WI38 (cell line): ENCODE results near the gene MCUB.

Source experiments
- H3K4me3 ChIP-seq: 2 replicates; pipeline ENCODE4 v1.5.1; 2011; ENCODE audit warnings: low read depth, mild to moderate bottlenecking, control low read depth, low read length
- CTCF ChIP-seq: IDR thresholded peaks from 2 replicates; pipeline ENCODE4 v1.5.1; 2012; ENCODE audit warnings: low read depth, mild to moderate bottlenecking, control low read depth, low read length

Gene MCUB

GRCh38 chr4:109729718-109730618 is 169.9 kb downstream of the MCUB start, which contains the start of gene PLA2G12A:
Gene PLA2G12A, minus strand, starts transcription at chr4:109730070. Its CDS starts 261 bp downstream, at chr4:109729809.
- no peak for TF ChIP-seq CTCF
- H3K4me3 ChIP-seq, result peak within 1 kb of the TSS; percentile 90

- H3K4me3 ChIP-seq, result peak overlapping the region; percentile 90
- no peak for TF ChIP-seq CTCF
Measured at GRCh38 chr4:109730619-109731545, 170.8 kb downstream of the MCUB start.

- H3K4me3 ChIP-seq, result no peak overlapping the region
- no peak for TF ChIP-seq CTCF
Measured at GRCh38 chr4:109733728-109734127, 173.7 kb downstream of the MCUB start.

- TF ChIP-seq CTCF, result no peak
Measured at GRCh38 chr4:109735566-109736365, 175.7 kb downstream of the MCUB start.

More at GRCh38 chr4:109735566-109736365, 175.7 kb downstream of the MCUB start:
- no peak overlapping the region for H3K4me3 ChIP-seq
